ENCODE data around the gene PIK3R5.

PIK3R5 gene

GRCh38 chr17:8904686-8905085 is 60.8 kb downstream of the PIK3R5 start:
- H3K4me3 ChIP-seq (ENCODE audit: low read depth, low read length) = no peak overlapping the region
- no peak for TF ChIP-seq CTCF (IDR thresholded peaks at IDR 0.05; ENCODE audit: low read depth, low read length, missing control alignments)
- no peak for DNase-seq (ENCODE audit: low read depth)
- in situ Hi-C loops (cut with HindIII; ENCODE audit: low sequenced_read_pairs) = no loop called here

- DNase-seq (ENCODE audit: low read depth) = no peak
- in situ Hi-C loops (cut with HindIII; ENCODE audit: low sequenced_read_pairs) = no loop called here
- TF ChIP-seq CTCF (IDR thresholded peaks at IDR 0.05; ENCODE audit: low read depth, low read length, missing control alignments) = no peak
- H3K4me3 ChIP-seq (ENCODE audit: low read depth, low read length) = no peak overlapping the region
Observed at GRCh38 chr17:8904201-8904600, 61.3 kb downstream of the PIK3R5 start.

- no peak overlapping the region for H3K4me3 ChIP-seq (ENCODE audit: low read depth, low read length)
- TF ChIP-seq CTCF (IDR thresholded peaks at IDR 0.05; ENCODE audit: low read depth, low read length, missing control alignments) = no peak
- in situ Hi-C loops (cut with HindIII; ENCODE audit: low sequenced_read_pairs) = no loop called here
- DNase-seq (ENCODE audit: low read depth) = no peak
Observed at GRCh38 chr17:8900626-8901585, 64.6 kb downstream of the PIK3R5 start.

GRCh38 chr17:8900207-8900606 is 65.3 kb downstream of the PIK3R5 start:
- no peak overlapping the region for H3K4me3 ChIP-seq (ENCODE audit: low read depth, low read length)
- no peak for DNase-seq (ENCODE audit: low read depth)
- in situ Hi-C loops (cut with HindIII; ENCODE audit: low sequenced_read_pairs) = no loop called here
- TF ChIP-seq CTCF (IDR thresholded peaks at IDR 0.05; ENCODE audit: low read depth, low read length, missing control alignments) = no peak

- in situ Hi-C loops (cut with HindIII; ENCODE audit: low sequenced_read_pairs) = loop anchor here (5.0 kb wide), 1 partner anchor 49 kb away; no protein-coding TSS in a partner anchor
- no peak for TF ChIP-seq CTCF (IDR thresholded peaks at IDR 0.05; ENCODE audit: low read depth, low read length, missing control alignments)
- H3K4me3 ChIP-seq (ENCODE audit: low read depth, low read length) = no peak overlapping the region
- DNase-seq (ENCODE audit: low read depth) = no peak
Observed at GRCh38 chr17:8898636-8899035, 66.9 kb downstream of the PIK3R5 start.

- no peak overlapping the region for H3K4me3 ChIP-seq (ENCODE audit: low read depth, low read length)
- TF ChIP-seq CTCF (IDR thresholded peaks at IDR 0.05; ENCODE audit: low read depth, low read length, missing control alignments) = no peak
- no peak for DNase-seq (ENCODE audit: low read depth)
- in situ Hi-C loops (cut with HindIII; ENCODE audit: low sequenced_read_pairs) = loop anchor here (5.0 kb wide), 1 partner anchor 49 kb away; no protein-coding TSS in a partner anchor
Observed at GRCh38 chr17:8898126-8898525, 67.4 kb downstream of the PIK3R5 start.

All from astrocyte of the cerebellum (primary cell).